Skeletal muscle satellite cell (primary cell): ENCODE data around the gene KCNB1.

Source experiments
- H3K27me3 ChIP-seq: 2 replicates; pipeline ENCODE4 v1.7.0; 2013; ENCODE audit warnings: low read length; ENCODE audit not compliant: control insufficient read depth, insufficient read depth
- H3K36me3 ChIP-seq: 2 replicates; pipeline ENCODE4 v1.7.0; 2013; ENCODE audit warnings: mild to moderate bottlenecking, control low read depth, low read length; ENCODE audit not compliant: insufficient read depth
- H3K4me1 ChIP-seq: 2 replicates; pipeline ENCODE4 v1.7.0; 2013; ENCODE audit warnings: low read length; ENCODE audit not compliant: control insufficient read depth, insufficient read depth
- H3K4me2 ChIP-seq: 2 replicates; pipeline ENCODE4 v1.7.0; 2013; ENCODE audit warnings: mild to moderate bottlenecking, low read length
- H3K4me3 ChIP-seq: 2 replicates; pipeline ENCODE4 v1.7.0; 2013; ENCODE audit warnings: low read length
- H3K9ac ChIP-seq: 2 replicates; pipeline ENCODE4 v1.7.0; 2013; ENCODE audit warnings: mild to moderate bottlenecking, low read depth, low read length, moderate library complexity
- H3K9me3 ChIP-seq: replicated peaks from 2 replicates; pipeline ENCODE4 v1.7.0; 2013; ENCODE audit warnings: mild to moderate bottlenecking, control low read depth, low read length

Gene KCNB1

DNA sequence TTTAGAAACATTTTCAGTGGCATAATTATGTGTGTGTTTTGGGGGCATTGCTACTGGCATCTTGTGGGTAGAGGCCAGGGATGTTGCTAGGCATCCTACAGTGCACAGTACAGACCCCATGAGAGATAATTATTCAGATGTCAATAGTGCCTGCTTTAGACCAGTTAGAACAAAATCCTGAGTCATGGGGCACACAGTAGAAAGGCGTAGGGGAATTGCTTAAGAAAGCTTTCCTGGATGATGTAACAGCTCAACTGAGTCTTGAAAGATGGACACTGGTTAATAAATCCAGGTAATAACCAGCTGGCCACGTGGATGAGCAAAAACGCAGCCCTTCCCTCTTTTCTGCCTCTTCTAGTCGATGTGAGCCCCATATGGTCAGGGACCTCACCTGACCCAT, 51.1 kb downstream of the KCNB1 start:
- Histone ChIP-seq H3K4me3 (no peak overlapping the region), H3K4me2 (no peak overlapping the region), H3K27me3 (peaks cover 35% of the 10 kb centered on the region), H3K9me3 (no peaks in the 10 kb centered on the region), H3K36me3 (no peaks in the 10 kb centered on the region), H3K9ac (no peak overlapping the region), H3K4me1 (no peaks in the 10 kb centered on the region)

DNA sequence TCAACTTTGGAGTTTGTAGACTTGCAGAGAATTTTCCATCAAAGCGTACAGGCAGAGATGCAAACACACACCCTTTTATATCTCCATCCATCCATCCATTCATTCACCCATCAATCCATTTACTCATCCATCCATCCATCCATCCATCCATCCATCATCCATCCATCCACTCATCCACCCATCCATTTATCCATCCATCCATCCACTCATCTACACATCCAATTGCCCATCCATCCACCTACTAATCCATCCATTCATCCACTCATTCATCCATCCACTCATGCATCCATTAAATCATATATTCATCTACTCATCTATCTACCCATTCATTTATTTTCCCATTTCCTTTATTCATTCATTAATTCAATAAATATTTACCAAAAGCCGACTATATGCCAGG, 52.1 kb downstream of the KCNB1 start:
- H3K4me1 ChIP-seq, result no peaks in the 10 kb centered on the region
- H3K36me3 ChIP-seq, result no peaks in the 10 kb centered on the region
- H3K27me3 ChIP-seq, result peaks cover 35% of the 10 kb centered on the region
- no peaks in the 10 kb centered on the region for H3K9me3 ChIP-seq
- no peak overlapping the region for H3K4me2 ChIP-seq
- H3K4me3 ChIP-seq, result no peak overlapping the region
- H3K9ac ChIP-seq, result no peak overlapping the region

DNA sequence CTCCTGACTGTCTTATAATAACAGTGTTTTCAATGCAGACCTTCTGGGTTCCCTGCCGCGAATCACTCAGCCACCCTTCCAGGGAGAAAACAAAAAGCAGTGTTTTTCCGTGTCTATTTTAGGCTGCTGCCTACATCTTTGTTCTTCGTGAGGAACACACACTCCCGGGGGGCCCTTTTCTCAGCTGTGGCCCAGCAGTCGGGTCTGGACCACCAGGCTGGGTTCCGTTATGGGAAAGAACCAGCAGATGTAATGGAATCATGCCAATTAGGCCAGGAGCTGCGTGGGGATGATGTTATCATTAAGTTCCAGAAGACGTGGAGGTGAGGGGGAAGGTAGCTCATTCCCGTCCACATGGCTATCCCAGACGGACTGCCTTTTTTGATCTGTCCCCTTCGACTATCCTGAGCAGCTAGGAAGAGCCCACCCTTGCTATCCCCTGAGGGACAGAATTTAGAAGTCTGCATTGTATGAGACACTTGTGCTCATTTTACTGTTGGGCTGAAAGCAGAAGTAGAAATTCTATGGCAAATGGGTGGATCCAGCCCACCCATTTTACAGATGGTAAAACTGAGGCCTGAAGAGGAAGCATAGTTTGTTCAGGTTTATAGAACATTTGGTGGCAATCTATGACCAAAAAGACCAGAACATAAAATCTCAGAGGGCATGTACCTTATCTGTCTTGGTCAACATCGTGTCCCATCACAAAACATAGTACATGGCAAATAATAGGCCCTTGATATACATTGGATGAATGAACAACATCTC, 54.5 kb downstream of the KCNB1 start:
- H3K27me3 ChIP-seq, result peaks cover 50% of the 10 kb centered on the region
- no peaks in the 10 kb centered on the region for H3K9me3 ChIP-seq
- no peaks in the 10 kb centered on the region for H3K4me1 ChIP-seq
- H3K4me2 ChIP-seq, result no peak overlapping the region
- no peak overlapping the region for H3K9ac ChIP-seq
- H3K4me3 ChIP-seq, result no peak overlapping the region
- no peaks in the 10 kb centered on the region for H3K36me3 ChIP-seq

DNA sequence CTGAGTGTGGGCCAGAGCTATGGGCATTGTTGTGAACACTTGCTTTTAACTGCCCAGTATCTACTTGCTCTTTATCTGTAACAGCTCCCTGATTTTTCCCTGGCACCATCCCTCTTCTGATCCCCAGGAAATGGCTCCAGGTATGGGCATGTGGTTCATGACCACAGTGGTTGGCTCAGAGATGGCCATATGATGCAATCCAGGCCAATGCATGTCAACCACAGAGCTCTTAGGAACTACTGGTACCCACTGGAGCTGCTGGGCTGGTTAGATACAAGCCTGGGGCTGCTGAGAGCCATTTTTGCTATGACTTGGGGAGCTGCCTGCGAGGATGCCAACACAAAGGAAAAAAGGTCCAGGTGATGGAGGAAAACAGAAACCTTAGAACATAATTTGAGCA, 55.6 kb downstream of the KCNB1 start:
- H3K27me3 ChIP-seq, result peaks cover 51% of the 10 kb centered on the region
- H3K4me1 ChIP-seq, result no peaks in the 10 kb centered on the region
- no peaks in the 10 kb centered on the region for H3K36me3 ChIP-seq

GRCh38 chr20:49426395-49426794, 56.1 kb downstream of the KCNB1 start:
- Histone ChIP-seq H3K4me2 (no peak overlapping the region), H3K9ac (no peak overlapping the region), H3K27me3 (peaks cover 46% of the 10 kb centered on the region), H3K36me3 (no peaks in the 10 kb centered on the region), H3K4me3 (no peak overlapping the region), H3K9me3 (no peaks in the 10 kb centered on the region), H3K4me1 (no peaks in the 10 kb centered on the region)

More for the DNA sequence above, 55.6 kb downstream of the KCNB1 start:
- Histone ChIP-seq H3K9ac (no peak overlapping the region), H3K9me3 (no peaks in the 10 kb centered on the region), H3K4me2 (no peak overlapping the region), H3K4me3 (no peak overlapping the region)

- no peaks in the 10 kb centered on the region for H3K4me1 ChIP-seq
- peaks cover 39% of the 10 kb centered on the region for H3K27me3 ChIP-seq
- H3K9ac ChIP-seq, result no peak overlapping the region
- H3K9me3 ChIP-seq, result no peaks in the 10 kb centered on the region
- H3K36me3 ChIP-seq, result no peaks in the 10 kb centered on the region
- no peak overlapping the region for H3K4me2 ChIP-seq
- H3K4me3 ChIP-seq, result no peak overlapping the region
Observed at GRCh38 chr20:49424536-49424935, 57.9 kb downstream of the KCNB1 start.

- Histone ChIP-seq H3K4me1 (no peaks in the 10 kb centered on the region), H3K27me3 (peaks cover 34% of the 10 kb centered on the region), H3K9ac (no peak overlapping the region), H3K4me3 (no peak overlapping the region), H3K9me3 (no peaks in the 10 kb centered on the region), H3K4me2 (no peak overlapping the region), H3K36me3 (no peaks in the 10 kb centered on the region)
Observed at GRCh38 chr20:49422161-49422560, 60.3 kb downstream of the KCNB1 start.

DNA sequence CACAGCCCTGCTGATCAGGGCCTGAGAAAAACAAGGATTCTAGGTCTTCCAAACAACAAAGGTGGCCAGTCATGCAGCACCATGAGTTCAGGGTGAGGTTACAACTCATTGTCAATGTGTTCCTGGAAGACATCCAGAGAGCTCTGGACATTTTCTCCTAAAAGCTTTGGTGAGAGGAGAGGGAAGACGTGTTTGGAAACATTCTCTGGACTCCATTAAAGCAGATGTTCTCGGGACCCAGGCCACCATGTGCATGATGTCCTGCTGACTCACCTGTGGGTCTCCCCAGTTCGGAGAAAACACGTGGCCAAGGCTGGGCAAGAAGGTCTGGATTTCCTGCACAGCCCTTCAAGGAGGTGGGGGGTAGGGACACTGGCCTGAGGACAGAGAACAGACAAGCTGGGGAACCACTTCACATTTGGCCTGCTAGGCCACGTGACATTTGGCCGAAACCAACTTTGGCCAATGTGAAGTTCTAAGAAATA, 61.6 kb downstream of the KCNB1 start:
- H3K9ac ChIP-seq, result no peak overlapping the region
- H3K9me3 ChIP-seq, result no peaks in the 10 kb centered on the region
- H3K4me3 ChIP-seq, result no peak overlapping the region
- no peaks in the 10 kb centered on the region for H3K36me3 ChIP-seq
- peaks cover 36% of the 10 kb centered on the region for H3K27me3 ChIP-seq
- no peaks in the 10 kb centered on the region for H3K4me1 ChIP-seq
- no peak overlapping the region for H3K4me2 ChIP-seq

DNA sequence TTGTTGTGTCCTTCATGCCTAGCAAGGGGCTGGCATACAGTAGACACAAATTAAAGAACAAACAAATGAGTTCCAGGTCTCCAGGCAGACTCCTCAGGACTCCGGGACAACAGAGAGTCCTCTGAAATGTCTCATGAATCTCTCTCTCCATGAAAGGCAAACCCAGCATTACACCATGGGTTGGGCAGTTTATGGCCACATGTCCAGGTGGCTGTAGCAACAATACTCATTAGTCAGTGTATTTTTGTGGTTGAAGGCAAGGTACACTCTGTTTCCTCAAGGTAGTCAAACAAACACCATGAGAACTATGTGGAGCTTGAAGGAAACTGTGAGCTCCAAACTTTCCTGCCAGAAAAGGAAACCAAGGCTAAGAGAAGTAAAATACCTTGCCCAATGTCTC, 62.2 kb downstream of the KCNB1 start:
- no peaks in the 10 kb centered on the region for H3K36me3 ChIP-seq
- no peak overlapping the region for H3K4me2 ChIP-seq
- no peak overlapping the region for H3K9ac ChIP-seq
- no peaks in the 10 kb centered on the region for H3K4me1 ChIP-seq
- H3K4me3 ChIP-seq, result no peak overlapping the region
- H3K27me3 ChIP-seq, result peaks cover 38% of the 10 kb centered on the region
- H3K9me3 ChIP-seq, result no peaks in the 10 kb centered on the region

DNA sequence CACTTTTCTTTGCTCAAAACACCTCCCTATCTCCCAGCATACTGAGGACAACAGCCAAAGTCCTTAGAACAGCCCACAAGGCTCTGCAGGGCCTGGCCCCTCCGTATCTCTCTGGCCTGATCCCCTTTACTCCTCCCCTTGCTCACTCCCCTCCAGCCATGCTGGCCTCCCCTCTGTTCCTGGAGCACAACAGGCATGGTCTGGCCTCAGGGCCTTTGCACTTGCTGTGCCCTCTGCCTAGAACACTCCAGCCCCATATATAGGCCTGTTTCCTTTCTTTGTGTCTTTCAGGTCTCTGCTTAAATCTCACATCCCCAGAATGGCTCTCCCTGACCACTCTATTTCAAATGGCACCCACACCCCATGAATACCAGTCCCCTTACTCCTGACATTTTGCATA, 62.7 kb downstream of the KCNB1 start:
- no peak overlapping the region for H3K9ac ChIP-seq
- H3K9me3 ChIP-seq, result no peaks in the 10 kb centered on the region
- no peak overlapping the region for H3K4me2 ChIP-seq
- H3K4me3 ChIP-seq, result no peak overlapping the region
- peaks cover 38% of the 10 kb centered on the region for H3K27me3 ChIP-seq
- no peaks in the 10 kb centered on the region for H3K36me3 ChIP-seq
- H3K4me1 ChIP-seq, result no peaks in the 10 kb centered on the region

DNA sequence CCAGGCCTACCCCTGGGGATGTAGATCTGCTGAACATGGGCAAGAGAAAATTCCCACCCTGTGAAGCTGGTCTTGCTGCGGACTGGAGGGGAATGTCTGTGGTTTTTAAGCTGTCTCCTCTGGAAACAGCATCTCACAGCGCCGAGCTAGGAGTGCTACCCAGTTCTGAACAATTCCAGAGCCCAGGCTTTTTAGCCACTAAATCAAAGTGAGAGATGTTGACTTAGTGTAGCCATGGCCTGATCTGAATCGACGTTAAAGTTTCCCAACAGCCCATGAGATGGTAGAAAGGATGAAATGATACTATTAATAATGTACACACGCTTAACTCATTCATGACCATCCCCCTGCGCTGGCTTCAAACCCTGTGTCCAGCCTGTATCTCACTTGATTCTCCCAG, 63.7 kb downstream of the KCNB1 start:
- no peak overlapping the region for H3K4me3 ChIP-seq
- H3K4me2 ChIP-seq, result no peak overlapping the region
- no peaks in the 10 kb centered on the region for H3K4me1 ChIP-seq
- peaks cover 41% of the 10 kb centered on the region for H3K27me3 ChIP-seq
- no peak overlapping the region for H3K9ac ChIP-seq
- no peaks in the 10 kb centered on the region for H3K9me3 ChIP-seq
- no peaks in the 10 kb centered on the region for H3K36me3 ChIP-seq

DNA sequence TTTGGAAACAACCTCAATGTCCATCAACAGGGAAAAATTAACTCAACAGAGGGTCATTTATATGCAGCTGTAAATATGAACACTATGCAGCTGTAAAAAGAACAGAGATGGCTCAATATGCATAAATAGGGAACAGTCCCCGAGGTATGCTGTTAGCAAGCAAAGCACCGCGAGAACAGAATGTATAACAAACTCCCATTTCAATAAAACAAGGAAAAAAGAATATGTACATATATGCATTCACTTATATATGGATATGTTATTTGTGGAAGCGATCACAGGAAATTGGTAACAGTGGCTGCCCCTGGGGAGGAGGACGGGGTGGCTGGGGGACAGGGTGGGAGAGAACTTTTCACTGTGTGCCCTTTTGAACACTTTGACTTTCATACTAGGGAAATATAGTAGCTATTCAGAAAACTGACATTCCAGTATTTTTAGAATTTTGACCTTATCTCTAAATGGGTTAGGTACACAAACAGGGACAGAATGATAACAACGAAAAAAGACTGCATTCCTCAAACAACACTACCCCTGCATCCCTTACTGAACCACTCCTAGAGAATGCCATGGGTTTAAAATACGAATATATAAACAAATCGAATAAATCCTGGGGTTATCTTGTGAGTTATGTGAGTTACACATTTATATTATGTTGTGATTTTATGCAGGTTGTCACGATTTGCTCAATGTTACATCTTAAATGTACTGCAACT, 64.5 kb downstream of the KCNB1 start:
- Histone ChIP-seq H3K4me1 (no peaks in the 10 kb centered on the region), H3K9ac (no peak overlapping the region), H3K4me2 (no peak overlapping the region), H3K27me3 (peaks cover 41% of the 10 kb centered on the region), H3K4me3 (no peak overlapping the region), H3K36me3 (no peaks in the 10 kb centered on the region), H3K9me3 (no peaks in the 10 kb centered on the region)
